ENCODE data around the gene XCR1. TPM values are rescaled to one million over a fixed set of nuclear protein-coding genes. Genes with fewer than 3 reads are reported as not detected.

The XCR1 gene
- total RNA-seq, 1 experiment from 2014 or later: not detected

GRCh38 chr3:45987368-45988291, 39.7 kb downstream of the XCR1 start:
- no TSS peak for BruUV-seq (replicated peaks)

More at GRCh38 chr3:45987368-45988291, 39.7 kb downstream of the XCR1 start:
- no peaks in the 10 kb centered on the region for H3K27me3 ChIP-seq (ENCODE audit: insufficient read depth, low read length)
- no peak overlapping the region for H3K27ac ChIP-seq (ENCODE audit: low read depth, low read length)
- peaks cover 0 to 25% of the 10 kb centered on the region in 2 experiments; a peak in 2 of 4 replicates for H3K4me1 ChIP-seq (ENCODE audit: control insufficient read depth in 1 of 2, insufficient read depth in 2 of 2, low read length in 2 of 2)
- no peak overlapping the region for H2AFZ ChIP-seq (ENCODE audit: low read depth, low read length, poor library complexity, severe bottlenecking)
- no peaks in the 10 kb centered on the region for H3K9me2 ChIP-seq (ENCODE audit: insufficient read depth)
- H3K4me3 ChIP-seq (replicated peaks in 1 of 2; ENCODE audit: low read depth in 1 of 2, low read length in 2 of 2): no peak overlapping the region
- H3K36me3 ChIP-seq (ENCODE audit: control insufficient read depth in 1 of 2, insufficient read depth in 2 of 2, low read length in 2 of 2): peaks cover 7 to 21% of the 10 kb centered on the region in 2 experiments; a peak in 2 of 4 replicates
- H3K9me3 ChIP-seq (ENCODE audit: control insufficient read depth in 1 of 2, insufficient read depth in 1 of 2, low read depth in 1 of 2, low read length in 2 of 2): no peaks in the 10 kb centered on the region
- H3K9ac ChIP-seq (ENCODE audit: low read length): no peak overlapping the region
- ChIA-PET CTCF (no interaction called here), POLR2A (no interaction called here), RAD21 (ENCODE audit: low non-redundant PET in 1 of 2, low total read pairs in 2 of 2, uncharacterized antibody in 2 of 2, unreplicated experiment in 2 of 2) (no interaction called here)
- no peak overlapping the region for H3K4me2 ChIP-seq (ENCODE audit: low read length)
- ATAC-seq: no peak
- TF ChIP-seq EZH2 (IDR thresholded peaks at IDR 0.05): no peak
- TF ChIP-seq CEBPB (IDR thresholded peaks at IDR 0.05; ENCODE audit: low read depth): no peak
- TF ChIP-seq POLR2A (IDR thresholded peaks at IDR 0.05; ENCODE audit: borderline replicate concordance, extremely low read depth, insufficient read depth, insufficient read length): no peak
- no peak for TF ChIP-seq JUND (IDR thresholded peaks at IDR 0.05)
- no peak for TF ChIP-seq SRF (IDR thresholded peaks at IDR 0.05; ENCODE audit: low read depth)
- no peak for TF ChIP-seq SP1 (IDR thresholded peaks at IDR 0.05; ENCODE audit: low read depth)
- TF ChIP-seq EGR1 (IDR thresholded peaks at IDR 0.05; ENCODE audit: low read depth): no peak
- TF ChIP-seq CBX3 (IDR thresholded peaks at IDR 0.05; ENCODE audit: low read depth): no peak
- no peak for TF ChIP-seq TCF7L2 (IDR thresholded peaks at IDR 0.05; ENCODE audit: borderline replicate concordance, extremely low read depth, insufficient read depth, insufficient read length)
- TF ChIP-seq, protein P1, sequence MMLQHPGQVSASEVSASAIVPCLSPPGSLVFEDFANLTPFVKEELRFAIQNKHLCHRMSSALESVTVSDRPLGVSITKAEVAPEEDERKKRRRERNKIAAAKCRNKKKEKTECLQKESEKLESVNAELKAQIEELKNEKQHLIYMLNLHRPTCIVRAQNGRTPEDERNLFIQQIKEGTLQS (IDR thresholded peaks at IDR 0.05): no peak
- no peak for TF ChIP-seq ZBTB33 (IDR thresholded peaks at IDR 0.05; ENCODE audit: extremely low read depth, insufficient replicate concordance, low read length)
- TF ChIP-seq REST (IDR thresholded peaks at IDR 0.05; ENCODE audit: low read depth): no peak
- no peak for TF ChIP-seq YY1 (IDR thresholded peaks at IDR 0.05; ENCODE audit: extremely low read depth, insufficient replicate concordance, low read depth, low read length)
- TF ChIP-seq EZH2phosphoT487 (IDR thresholded peaks at IDR 0.05; ENCODE audit: borderline replicate concordance): no peak
- no peak for TF ChIP-seq RAD21 (IDR thresholded peaks at IDR 0.05; ENCODE audit: low read depth)
- intact Hi-C loops (cut with micrococcal nuclease): no loop called here
- no peaks in the 10 kb centered on the region for H4K20me1 ChIP-seq (ENCODE audit: insufficient read depth)
- H3K79me2 ChIP-seq (ENCODE audit: insufficient read depth, low read length): peaks cover 43% of the 10 kb centered on the region
- DNase-seq (ENCODE audit: low read depth, low spot score): no peak

Measured in HCT116 (cell line).